Epidermal melanocyte (primary cell): Measurements from ENCODE around the gene POU5F1.

ENCODE experiments used
- DNase-seq: peaks from one replicate; pipeline ENCODE4 v3.0.0; 2011; ENCODE audit warnings: low spot score; ENCODE audit not compliant: insufficient read length

The POU5F1 gene

DNA sequence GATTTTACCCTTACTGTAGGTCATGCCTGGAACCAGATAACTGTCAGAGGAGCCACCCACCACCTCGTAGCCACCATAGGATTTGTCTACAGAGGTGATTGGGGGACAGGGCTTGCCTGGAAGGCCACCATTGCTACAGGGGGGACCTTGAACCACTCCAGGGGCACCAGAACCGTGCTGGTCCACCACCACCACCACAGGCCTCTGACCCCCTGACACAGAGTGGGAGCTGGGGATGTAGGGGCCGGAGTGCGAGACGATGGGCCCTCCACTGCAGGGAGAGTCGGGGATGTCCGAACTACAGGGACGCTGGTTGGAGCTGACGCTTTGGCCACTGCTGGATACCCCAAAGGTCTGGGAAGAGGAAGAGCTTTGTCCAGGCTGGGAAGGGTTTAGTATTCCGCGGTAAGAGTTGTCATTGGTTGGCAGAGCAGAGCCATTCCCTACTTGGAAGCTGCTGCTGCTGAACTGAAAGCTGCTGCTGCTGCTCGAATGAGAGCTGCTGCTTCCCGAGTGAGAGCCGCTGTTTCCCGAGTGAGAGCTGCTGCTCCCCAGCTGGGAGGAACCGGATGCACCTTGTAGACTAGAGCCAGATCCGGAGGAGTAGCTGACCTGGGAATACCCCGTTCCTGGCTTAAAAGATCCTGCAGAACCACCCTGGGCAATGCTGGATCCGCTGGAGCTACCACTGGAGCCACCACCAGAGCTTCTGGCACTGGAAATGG lies 53.7 kb downstream of the POU5F1 start:
- DNase-seq = no peak

DNA sequence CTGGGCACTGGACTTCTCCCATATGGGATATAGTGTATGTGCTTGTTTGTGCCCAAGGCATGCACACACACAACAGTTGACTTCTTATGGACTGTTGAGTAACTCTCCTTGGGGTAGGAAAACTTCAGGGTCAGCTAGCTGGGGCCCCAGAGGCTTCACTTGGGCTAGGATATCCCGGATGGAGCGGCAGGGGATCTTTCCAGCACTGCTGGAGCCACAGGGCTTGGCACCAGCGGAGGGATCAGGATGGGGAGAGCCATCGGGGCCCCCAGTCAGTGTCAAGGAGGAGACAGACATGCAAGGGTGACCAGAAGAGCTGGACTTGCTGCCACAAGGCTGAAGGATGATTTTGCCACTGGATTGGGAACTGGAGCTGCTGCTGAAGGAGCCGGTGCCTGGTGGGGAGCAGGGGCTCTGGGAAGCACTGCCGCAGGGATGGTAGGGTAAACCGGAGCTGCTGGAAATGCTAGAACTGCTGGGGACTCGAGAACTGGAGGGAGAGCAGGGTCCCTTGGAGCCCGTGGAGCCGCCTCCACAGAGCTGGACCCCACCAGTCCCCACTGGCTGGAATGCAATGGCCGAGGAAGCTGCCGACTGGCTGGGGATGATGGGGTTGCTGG lies 54.4 kb downstream of the POU5F1 start:
- no peak for DNase-seq

DNA sequence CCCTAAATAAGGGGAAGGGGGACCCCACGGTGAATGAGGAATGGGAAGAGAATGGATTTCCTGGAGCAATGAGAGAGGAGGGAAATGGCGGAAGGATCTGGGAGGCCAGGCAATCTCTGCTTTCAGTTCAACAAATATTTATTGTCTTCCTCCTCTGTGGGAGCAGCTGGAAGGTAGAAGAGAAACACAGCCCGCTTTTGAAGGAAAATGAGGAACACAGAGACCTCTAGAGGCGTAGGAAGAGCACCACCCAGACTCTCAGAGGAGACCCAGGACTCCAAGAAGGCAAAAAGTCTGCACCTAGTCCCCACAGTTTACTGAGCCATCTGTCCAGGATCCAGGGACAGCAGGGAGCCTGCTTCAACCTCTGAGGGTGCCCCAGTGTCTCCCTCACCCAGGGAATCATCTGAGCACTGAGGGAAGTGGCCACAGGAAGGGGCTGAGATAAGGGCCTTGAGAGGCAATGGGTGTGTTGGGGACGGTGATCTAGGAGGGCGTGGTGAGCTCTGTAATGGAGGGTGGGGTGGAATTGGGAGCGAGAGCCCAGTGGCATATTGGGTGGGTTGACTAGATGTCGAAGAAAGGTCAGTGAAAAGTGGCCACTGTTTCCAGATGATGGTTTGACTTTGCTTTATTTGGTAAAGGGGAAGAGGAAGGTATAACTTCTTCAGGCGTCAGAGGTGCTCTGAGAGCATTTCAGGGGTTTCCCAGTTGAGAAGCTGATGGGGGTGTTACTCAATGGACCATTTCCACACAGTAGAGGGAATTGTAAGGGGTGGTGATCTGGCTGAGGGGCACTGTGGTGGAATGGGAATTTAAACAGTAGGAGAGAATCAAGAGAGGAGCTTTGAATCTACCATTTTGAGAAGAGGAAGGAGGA lies 55.3 kb downstream of the POU5F1 start:
- no peak for DNase-seq

DNA sequence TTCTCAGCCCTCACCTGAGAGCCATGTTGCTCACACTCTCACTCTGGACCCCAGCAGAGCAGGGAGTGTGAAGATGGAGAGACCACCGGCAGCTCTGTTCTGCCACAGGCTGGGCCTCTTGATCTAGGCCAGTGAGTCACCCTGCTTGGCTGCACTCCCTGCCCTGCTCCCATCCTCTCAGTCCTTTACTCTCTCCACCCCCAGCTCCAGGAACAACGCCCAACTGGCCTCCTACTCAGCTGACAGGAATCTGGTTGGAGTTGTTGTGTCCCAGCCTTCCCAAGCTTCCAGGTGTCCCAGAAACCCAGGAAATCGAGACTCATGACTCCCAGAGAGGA lies 56.0 kb downstream of the POU5F1 start, which contains the start of gene PSORS1C1:
PSORS1C1 (plus strand) TSS at position 260 of the 338 bp plus-strand sequence. CDS start 14,833 bp downstream, outside the sequence.
- peak; percentile 59 for DNase-seq
